ENCODE data around the gene RSPH3. TPM values are rescaled to one million over a fixed set of nuclear protein-coding genes. Genes with fewer than 3 reads are reported as not detected.

RSPH3 gene
- polyA plus RNA-seq, 1 donor from 2014 or later = 3.5 TPM

DNA sequence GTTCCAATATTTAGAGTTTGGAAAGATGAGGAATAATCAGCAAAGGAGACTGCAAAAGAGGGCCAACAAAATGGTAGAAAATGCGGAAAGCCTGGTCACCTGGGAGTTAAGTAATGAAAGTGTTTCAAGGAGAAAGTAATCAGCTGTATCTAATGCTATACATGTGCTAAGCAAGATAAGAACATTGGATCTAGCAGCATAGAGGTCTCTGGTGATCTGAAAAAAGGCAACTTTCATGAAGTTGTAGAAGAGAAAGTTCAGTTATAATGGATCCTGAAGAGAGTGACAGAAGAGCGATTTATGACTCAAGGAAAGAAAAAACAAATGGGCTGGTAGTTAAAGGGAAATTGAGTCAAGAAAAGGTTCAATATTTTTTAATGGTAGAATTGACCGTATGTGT is 4.6 kb upstream of the RSPH3 start:
- no peak overlapping the region for H2AFZ ChIP-seq (ENCODE audit: low read depth, low read length)
- H3K4me2 ChIP-seq (ENCODE audit: low read length) = no peak overlapping the region
- H3F3A ChIP-seq (ENCODE audit: insufficient read depth, low read length, poor library complexity, severe bottlenecking) = no peaks in the 10 kb centered on the region
- no peak overlapping the region for H3K9ac ChIP-seq (ENCODE audit: low read length)
- peaks cover 6% of the 10 kb centered on the region for H3K79me2 ChIP-seq (replicated peaks; ENCODE audit: insufficient read depth, low read length)
- H3K4me3 ChIP-seq (ENCODE audit: low read length) = no peak overlapping the region
- H3K36me3 ChIP-seq (ENCODE audit: insufficient read depth, low read length) = no peaks in the 10 kb centered on the region
- no peaks in the 10 kb centered on the region for H4K20me1 ChIP-seq (ENCODE audit: insufficient read depth)
- H3K9me3 ChIP-seq (ENCODE audit: low read length) = no peaks in the 10 kb centered on the region
- TF ChIP-seq MXI1 (conservative IDR thresholded peaks at IDR 0.05; ENCODE audit: poor library complexity, severe bottlenecking) (no peak), EP300 (conservative IDR thresholded peaks at IDR 0.05; ENCODE audit: poor library complexity, severe bottlenecking) (no peak), POLR2AphosphoS5 (IDR thresholded peaks at IDR 0.05) (no peak), SMC3 (conservative IDR thresholded peaks at IDR 0.05; ENCODE audit: poor library complexity) (no peak), EZH2 (IDR thresholded peaks at IDR 0.05; ENCODE audit: borderline replicate concordance, insufficient read depth, low read length, poor library complexity, severe bottlenecking) (no peak), RAD21 (conservative IDR thresholded peaks at IDR 0.05) (no peak)
- TF ChIP-seq, protein P1, sequence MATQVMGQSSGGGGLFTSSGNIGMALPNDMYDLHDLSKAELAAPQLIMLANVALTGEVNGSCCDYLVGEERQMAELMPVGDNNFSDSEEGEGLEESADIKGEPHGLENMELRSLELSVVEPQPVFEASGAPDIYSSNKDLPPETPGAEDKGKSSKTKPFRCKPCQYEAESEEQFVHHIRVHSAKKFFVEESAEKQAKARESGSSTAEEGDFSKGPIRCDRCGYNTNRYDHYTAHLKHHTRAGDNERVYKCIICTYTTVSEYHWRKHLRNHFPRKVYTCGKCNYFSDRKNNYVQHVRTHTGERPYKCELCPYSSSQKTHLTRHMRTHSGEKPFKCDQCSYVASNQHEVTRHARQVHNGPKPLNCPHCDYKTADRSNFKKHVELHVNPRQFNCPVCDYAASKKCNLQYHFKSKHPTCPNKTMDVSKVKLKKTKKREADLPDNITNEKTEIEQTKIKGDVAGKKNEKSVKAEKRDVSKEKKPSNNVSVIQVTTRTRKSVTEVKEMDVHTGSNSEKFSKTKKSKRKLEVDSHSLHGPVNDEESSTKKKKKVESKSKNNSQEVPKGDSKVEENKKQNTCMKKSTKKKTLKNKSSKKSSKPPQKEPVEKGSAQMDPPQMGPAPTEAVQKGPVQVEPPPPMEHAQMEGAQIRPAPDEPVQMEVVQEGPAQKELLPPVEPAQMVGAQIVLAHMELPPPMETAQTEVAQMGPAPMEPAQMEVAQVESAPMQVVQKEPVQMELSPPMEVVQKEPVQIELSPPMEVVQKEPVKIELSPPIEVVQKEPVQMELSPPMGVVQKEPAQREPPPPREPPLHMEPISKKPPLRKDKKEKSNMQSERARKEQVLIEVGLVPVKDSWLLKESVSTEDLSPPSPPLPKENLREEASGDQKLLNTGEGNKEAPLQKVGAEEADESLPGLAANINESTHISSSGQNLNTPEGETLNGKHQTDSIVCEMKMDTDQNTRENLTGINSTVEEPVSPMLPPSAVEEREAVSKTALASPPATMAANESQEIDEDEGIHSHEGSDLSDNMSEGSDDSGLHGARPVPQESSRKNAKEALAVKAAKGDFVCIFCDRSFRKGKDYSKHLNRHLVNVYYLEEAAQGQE (IDR thresholded peaks at IDR 0.05; ENCODE audit: borderline replicate concordance) = no peak
- H3K9me2 ChIP-seq (ENCODE audit: insufficient read depth, low read length) = no peaks in the 10 kb centered on the region
- H3K27me3 ChIP-seq (ENCODE audit: insufficient read depth, low read depth, low read length) = no peaks in the 10 kb centered on the region
- H3K27ac ChIP-seq (ENCODE audit: low read length) = no peak overlapping the region

DNA sequence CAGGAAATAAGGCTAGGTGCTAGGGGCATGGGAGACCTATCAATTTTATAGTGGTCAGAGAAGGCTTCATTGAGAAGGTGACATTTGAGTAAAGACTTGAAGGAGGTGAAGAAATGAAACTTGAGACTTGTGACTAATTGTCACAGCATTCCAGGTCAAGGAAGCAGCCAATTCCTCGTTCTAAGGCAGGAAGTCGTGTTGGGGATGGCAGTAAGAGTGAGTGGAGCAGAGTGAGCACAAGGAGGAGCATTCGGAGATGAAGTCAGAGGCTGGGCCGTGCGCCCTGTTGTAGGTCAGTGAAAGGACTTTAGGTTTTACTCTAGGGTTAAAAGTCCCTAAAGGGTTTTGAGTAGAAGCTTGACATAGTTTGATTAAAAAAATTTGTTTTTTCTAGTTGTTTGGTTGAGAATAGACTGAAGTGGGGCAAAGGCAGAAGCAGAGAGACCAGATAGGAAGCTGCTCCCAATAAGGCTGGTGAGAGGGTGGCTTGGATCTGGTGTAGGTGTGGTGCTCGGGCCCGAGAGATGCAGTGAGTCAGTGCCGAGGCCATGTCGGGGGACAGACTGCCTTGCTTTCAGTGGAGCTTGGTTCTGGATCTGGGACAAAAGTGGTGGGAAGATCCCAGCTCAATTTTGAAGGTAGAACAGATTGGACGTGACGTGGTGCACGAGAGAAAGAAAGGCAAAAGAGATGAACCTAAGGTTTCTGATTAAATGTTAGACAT is 2.6 kb upstream of the RSPH3 start:
- no peaks in the 10 kb centered on the region for H3F3A ChIP-seq (ENCODE audit: insufficient read depth, low read length, poor library complexity, severe bottlenecking)
- no peak overlapping the region for H3K9ac ChIP-seq (ENCODE audit: low read length)
- H3K36me3 ChIP-seq (ENCODE audit: insufficient read depth, low read length) = no peaks in the 10 kb centered on the region
- H3K79me2 ChIP-seq (replicated peaks; ENCODE audit: insufficient read depth, low read length) = peaks cover 6% of the 10 kb centered on the region
- no peaks in the 10 kb centered on the region for H4K20me1 ChIP-seq (ENCODE audit: insufficient read depth)
- no peak for TF ChIP-seq EZH2 (IDR thresholded peaks at IDR 0.05; ENCODE audit: borderline replicate concordance, insufficient read depth, low read length, poor library complexity, severe bottlenecking)
- no peak for TF ChIP-seq TAF1 (IDR thresholded peaks at IDR 0.05; ENCODE audit: low read depth)
- no peak for TF ChIP-seq MXI1 (conservative IDR thresholded peaks at IDR 0.05; ENCODE audit: poor library complexity, severe bottlenecking)
- TF ChIP-seq, protein P2, sequence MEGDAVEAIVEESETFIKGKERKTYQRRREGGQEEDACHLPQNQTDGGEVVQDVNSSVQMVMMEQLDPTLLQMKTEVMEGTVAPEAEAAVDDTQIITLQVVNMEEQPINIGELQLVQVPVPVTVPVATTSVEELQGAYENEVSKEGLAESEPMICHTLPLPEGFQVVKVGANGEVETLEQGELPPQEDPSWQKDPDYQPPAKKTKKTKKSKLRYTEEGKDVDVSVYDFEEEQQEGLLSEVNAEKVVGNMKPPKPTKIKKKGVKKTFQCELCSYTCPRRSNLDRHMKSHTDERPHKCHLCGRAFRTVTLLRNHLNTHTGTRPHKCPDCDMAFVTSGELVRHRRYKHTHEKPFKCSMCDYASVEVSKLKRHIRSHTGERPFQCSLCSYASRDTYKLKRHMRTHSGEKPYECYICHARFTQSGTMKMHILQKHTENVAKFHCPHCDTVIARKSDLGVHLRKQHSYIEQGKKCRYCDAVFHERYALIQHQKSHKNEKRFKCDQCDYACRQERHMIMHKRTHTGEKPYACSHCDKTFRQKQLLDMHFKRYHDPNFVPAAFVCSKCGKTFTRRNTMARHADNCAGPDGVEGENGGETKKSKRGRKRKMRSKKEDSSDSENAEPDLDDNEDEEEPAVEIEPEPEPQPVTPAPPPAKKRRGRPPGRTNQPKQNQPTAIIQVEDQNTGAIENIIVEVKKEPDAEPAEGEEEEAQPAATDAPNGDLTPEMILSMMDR (IDR thresholded peaks at IDR 0.05; ENCODE audit: poor library complexity, severe bottlenecking) = no peak
- TF ChIP-seq, protein P1 (IDR thresholded peaks at IDR 0.05; ENCODE audit: borderline replicate concordance) = no peak
- TF ChIP-seq POLR2AphosphoS5 (IDR thresholded peaks at IDR 0.05) = no peak
- no peak for TF ChIP-seq EP300 (conservative IDR thresholded peaks at IDR 0.05; ENCODE audit: poor library complexity, severe bottlenecking)
- TF ChIP-seq SMC3 (conservative IDR thresholded peaks at IDR 0.05; ENCODE audit: poor library complexity) = no peak
- TF ChIP-seq RAD21 (conservative IDR thresholded peaks at IDR 0.05) = no peak
- no peak overlapping the region for H2AFZ ChIP-seq (ENCODE audit: low read depth, low read length)
- H3K27ac ChIP-seq (ENCODE audit: low read length) = no peak overlapping the region
- H3K4me3 ChIP-seq (ENCODE audit: low read length) = no peak overlapping the region
- no peaks in the 10 kb centered on the region for H3K9me3 ChIP-seq (ENCODE audit: low read length)
- H3K27me3 ChIP-seq (ENCODE audit: insufficient read depth, low read depth, low read length) = no peaks in the 10 kb centered on the region
- H3K4me2 ChIP-seq (ENCODE audit: low read length) = no peak overlapping the region
- H3K9me2 ChIP-seq (ENCODE audit: insufficient read depth, low read length) = no peaks in the 10 kb centered on the region

Data from neural cell (in vitro differentiated cells).